ENCODE data around the gene RCL1.
"Not testable (repeated sequence)": the region's sequence is repeated elsewhere in the genome, so short reads cannot be mapped to it uniquely, and the experiment has no call there.

Gene RCL1

DNA sequence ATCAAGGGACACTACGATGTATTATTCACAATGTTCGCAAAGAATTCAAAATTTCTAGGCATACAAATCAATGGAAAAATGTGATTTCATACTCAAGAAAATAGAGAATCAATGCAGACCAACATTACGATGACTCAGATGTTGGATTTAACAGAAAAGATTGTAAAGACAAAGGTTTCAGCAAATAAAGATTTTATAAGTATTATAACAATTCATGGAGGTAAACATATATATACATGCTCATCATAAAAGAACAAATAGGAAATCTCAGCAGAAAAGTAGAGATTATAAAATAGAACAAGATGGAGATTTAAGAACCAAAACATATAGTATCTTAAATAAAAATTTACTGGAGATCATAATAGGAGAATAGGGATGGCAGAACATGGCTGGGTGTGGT is 98.9 kb downstream of the RCL1 start:
- no peak for DNase-seq

DNA sequence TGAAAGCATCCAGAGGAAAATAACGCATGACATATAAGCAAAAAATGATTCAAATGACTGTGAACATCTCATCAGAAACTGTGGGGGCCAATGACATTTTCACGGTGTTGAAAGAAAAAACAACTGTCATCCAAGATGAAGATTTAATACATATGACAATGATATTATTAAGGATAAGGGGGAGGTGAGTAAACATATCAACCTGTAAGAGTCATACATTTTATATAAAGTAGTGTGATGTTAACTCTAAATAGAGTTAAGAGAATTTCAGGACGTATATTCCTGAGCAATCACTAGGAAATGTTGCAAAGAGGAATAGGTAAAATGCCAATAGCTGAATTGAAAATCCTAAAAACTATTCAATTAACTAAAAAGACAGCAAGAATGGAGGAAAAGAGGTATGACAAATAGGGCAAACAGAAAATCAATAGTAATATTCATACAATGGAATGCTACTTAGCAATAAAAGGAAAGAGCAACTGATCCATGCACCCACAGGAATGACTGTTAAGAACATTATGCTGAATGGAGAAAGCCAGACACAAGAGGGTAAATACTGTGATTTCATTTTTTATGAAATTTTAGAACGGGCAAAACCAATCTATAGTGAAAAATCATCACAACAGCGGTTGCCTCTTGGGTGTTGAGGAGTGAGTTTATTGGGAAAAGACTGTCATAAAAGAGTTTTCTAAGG is 99.9 kb downstream of the RCL1 start:
- DNase-seq, result no peak

DNA sequence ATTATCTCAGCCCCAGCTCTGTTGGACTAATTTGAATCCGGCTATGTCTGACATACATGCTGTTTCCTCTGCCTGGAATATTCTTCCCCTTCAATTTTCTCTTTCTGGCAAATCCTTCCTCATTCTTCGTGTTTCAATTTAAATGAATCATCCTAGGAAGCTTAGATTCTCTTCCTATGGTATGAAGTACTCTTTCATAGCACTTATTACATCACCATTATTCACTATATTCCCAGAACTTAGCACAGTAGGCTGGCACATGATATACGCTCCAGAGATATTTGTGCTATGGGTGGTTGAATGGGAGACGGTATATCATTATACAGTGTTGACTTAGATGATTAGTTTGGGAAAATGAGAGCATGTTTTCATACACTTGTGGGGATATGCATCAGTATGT is 101.3 kb downstream of the RCL1 start:
- no peak for DNase-seq

DNA sequence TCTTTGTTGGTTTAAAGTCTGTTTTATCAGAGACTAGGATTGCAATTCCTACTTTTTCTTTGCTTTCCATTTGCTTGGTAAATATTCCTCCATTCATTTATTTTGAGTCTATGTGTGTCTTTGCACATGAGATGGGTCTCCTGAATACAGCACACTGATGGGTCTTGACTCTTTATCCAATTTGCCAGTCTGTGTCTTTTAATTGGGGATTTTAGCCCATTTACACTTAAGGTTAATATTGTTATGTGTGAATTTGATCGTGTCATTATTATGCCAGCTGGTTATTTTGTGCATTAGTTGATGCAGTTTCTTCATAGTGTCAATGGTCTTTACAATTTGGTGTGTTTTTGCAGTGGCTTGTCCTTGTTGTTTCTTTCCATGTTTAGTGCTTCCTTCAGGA is 107.1 kb downstream of the RCL1 start:
- not testable (repeated sequence) for DNase-seq

DNA sequence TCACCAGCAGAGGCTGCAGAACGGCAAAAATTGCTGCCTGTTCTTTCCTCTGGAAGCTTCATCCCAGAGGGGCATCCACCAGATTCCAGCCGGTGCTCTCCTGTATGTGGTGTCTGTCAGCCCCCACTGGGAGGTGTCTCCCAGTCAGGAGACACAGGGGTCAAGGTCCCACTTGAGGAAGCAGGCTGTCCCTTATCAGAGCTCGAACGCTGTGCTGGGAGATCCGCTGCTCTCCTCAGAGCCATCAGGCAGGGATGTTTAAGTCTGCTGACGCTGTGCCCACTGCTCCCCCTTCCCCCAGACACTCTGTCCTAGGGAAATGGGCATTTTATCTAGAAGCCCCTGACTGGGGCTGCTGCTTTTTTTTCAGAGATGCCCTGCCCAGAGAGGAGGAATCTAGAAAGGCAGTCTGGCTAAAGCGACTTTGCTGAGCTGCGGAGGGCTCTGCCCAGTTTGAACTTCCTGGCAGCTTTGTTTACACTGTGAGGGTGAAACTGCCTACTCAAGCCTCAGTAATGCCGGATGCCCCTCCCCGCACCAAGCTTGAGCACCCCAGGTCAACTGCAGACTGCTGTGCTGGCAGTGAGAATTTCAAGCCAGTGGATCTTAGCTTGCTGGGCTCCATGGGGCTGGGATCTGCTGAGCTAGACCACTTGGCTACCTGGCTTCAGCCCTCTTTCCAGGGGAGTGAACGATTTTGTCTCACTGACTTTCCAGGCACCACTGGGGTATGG is 108.8 kb downstream of the RCL1 start:
- peak; percentile 33 for DNase-seq

DNA sequence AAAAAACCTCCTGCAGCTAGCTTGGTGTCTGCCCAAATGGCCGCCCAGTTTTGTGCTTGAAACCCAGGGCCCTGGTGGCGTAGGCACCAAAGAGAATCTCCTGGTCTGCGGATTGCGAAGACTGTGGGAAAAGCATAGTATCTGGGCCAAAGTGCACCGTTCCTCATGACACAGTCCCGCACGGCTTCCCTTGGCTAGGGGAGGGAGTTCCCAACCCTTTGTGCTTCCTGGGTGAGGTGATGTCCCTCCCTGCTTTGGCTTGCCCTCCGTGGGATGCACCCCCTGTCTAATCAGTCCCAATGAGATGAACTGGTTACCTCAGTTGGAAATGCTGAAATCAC is 109.4 kb downstream of the RCL1 start:
- no peak for DNase-seq

DNA sequence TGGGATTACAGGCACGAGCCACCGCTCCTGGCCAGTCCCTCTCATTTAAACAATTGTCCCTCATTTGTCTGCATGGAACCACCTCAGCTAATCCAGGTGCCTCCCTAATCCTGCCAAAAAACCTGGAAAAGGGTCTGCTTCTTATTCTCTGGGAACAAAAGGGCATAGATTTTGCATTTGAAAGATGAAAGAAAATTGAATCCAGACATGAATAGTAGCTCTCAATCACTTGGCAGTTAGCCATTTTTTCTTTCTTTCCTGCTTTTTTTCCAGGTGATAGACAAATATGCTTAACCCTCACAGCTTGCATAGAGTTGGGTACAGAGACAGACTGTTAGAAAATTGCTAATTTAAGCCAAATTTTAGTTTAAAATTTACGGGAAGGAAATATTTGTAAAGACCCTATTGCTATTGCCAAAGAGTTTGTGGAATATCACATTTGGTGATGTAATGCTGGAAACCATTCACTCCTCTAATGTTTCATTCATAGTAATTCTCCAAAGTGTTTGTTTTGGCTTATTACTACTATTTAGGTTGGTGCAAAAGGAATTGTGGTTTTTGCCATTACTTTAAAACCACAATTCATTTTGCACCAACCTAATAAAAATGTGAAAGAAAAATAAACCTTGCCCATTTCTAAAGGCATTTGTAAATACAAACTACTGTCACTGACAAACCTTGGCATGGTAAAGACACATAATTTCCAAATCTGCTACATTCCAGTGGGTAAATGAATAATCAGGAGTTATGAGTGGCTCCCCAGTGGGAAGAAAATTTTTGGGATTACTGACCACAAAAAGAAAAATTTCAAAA is 111.8 kb downstream of the RCL1 start:
- DNase-seq, result no peak

DNA sequence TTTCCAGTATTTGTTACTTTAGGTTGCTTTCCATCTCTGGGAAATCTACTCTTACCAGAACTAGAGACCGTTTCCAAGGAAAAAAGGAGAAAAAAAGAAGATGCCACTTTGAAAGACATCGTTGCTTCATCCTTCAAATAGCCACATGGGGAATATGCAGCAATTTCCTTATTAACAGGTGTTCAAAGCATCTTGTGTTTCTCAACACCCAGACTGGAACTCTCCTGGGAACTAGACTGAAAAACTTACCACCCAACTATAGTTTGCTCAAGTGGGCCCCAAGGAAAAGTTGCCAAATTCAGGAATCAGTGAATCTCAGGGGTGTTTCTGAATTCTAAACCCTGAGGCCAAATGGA is 112.4 kb downstream of the RCL1 start:
- DNase-seq, result no peak

Data from hematopoietic multipotent progenitor cell treated with erythropoietin and hydrocortisone succinate and interleukin-3 and kit ligand, for 8 days (in vitro differentiated cells).